HepG2 (cell line): ENCODE data around the gene GMPPA. TPM values are rescaled to one million over a fixed set of nuclear protein-coding genes. Genes with fewer than 3 reads are reported as not detected.

Experiments used
- ATF4 ChIP-seq, 2 experiments: fragments of 450-650 bp in 1 of 2; sonication (generic) in 1 of 2; formaldehyde crosslinking; IDR thresholded peaks; 2 replicates each; pipeline versions ENCODE4 v1.5.0 to v1.8.0; 2020 to 2022; ENCODE audit warnings: mild to moderate bottlenecking in 1 of 2, missing genetic modification reagents in 1 of 2
- CAMTA2 ChIP-seq: sonication (generic); formaldehyde crosslinking; IDR thresholded peaks from 2 replicates; pipeline ENCODE4 v1.4.0; 2020; ENCODE audit warnings: mild to moderate bottlenecking, missing genetic modification reagents, borderline replicate concordance
- CTCF ChIP-seq: sonication (generic); formaldehyde crosslinking; IDR thresholded peaks from 2 replicates; pipeline ENCODE4 v1.5.0; 2020; ENCODE audit warnings: mild to moderate bottlenecking, missing genetic modification reagents, moderate library complexity
- DMAP1 ChIP-seq: IDR thresholded peaks from 2 replicates; pipeline ENCODE4 v1.6.1; 2016
- EED ChIP-seq: sonication (generic); formaldehyde crosslinking; IDR thresholded peaks from 2 replicates; pipeline ENCODE4 v1.5.0; 2020; ENCODE audit warnings: mild to moderate bottlenecking, missing genetic modification reagents
- FLYWCH1 ChIP-seq: sonication (generic); formaldehyde crosslinking; IDR thresholded peaks from 2 replicates; pipeline ENCODE4 v1.8.1; 2023; ENCODE audit warnings: mild to moderate bottlenecking, missing genetic modification reagents
- MED13 ChIP-seq: sonication (generic); formaldehyde crosslinking; IDR thresholded peaks from 2 replicates; pipeline ENCODE4 v1.5.0; 2020; ENCODE audit warnings: missing genetic modification reagents
- NFYB ChIP-seq: sonication (generic); formaldehyde crosslinking; IDR thresholded peaks from 2 replicates; pipeline ENCODE4 v1.4.0; 2020; ENCODE audit warnings: missing genetic modification reagents
- NR3C1 ChIP-seq: sonication (generic); formaldehyde crosslinking; IDR thresholded peaks from 2 replicates; pipeline ENCODE4 v1.4.0; 2020; ENCODE audit warnings: missing genetic modification reagents
- PATZ1 ChIP-seq: sonication (generic); formaldehyde crosslinking; IDR thresholded peaks from 2 replicates; pipeline ENCODE4 v1.4.0; 2020; ENCODE audit warnings: missing genetic modification reagents
- RNF219 ChIP-seq: sonication (generic); formaldehyde crosslinking; IDR thresholded peaks from 2 replicates; pipeline ENCODE4 v1.5.0; 2020; ENCODE audit warnings: mild to moderate bottlenecking, missing genetic modification reagents
- SOX6 ChIP-seq, 2 experiments: fragments of 450-650 bp in 1 of 2; sonication (generic) in 1 of 2; formaldehyde crosslinking in 1 of 2; IDR thresholded peaks; 2 replicates each; pipeline versions ENCODE4 v1.4.0 to v1.6.1; 2017 to 2020; ENCODE audit warnings: antibody characterized with exemption in 1 of 2, mild to moderate bottlenecking in 1 of 2, missing genetic modification reagents in 1 of 2
- SP5 ChIP-seq: IDR thresholded peaks from 2 replicates; pipeline ENCODE4 v1.6.1; 2016; ENCODE audit warnings: low read depth, borderline replicate concordance
- TARDBP ChIP-seq: sonication (generic); formaldehyde crosslinking; IDR thresholded peaks from 2 replicates; pipeline ENCODE4 v1.8.0; 2022; ENCODE audit warnings: mild to moderate bottlenecking, missing genetic modification reagents
- ZBTB49 ChIP-seq: sonication (generic); formaldehyde crosslinking; IDR thresholded peaks from 2 replicates; pipeline ENCODE4 v1.4.0; 2020; ENCODE audit warnings: missing genetic modification reagents, borderline replicate concordance
- ZBTB7A ChIP-seq: sonication (generic); formaldehyde crosslinking; IDR thresholded peaks from 2 replicates; pipeline ENCODE4 v1.8.0; 2022; ENCODE audit warnings: mild to moderate bottlenecking, missing genetic modification reagents
- ZNF260 ChIP-seq: sonication (generic); formaldehyde crosslinking; IDR thresholded peaks from 2 replicates; pipeline ENCODE4 v1.4.0; 2020; ENCODE audit warnings: missing genetic modification reagents, low read depth, mild to moderate bottlenecking, borderline replicate concordance
- ZNF383 ChIP-seq: sonication (generic); formaldehyde crosslinking; IDR thresholded peaks from 2 replicates; pipeline ENCODE4 v1.4.0; 2020; ENCODE audit warnings: missing genetic modification reagents, mild to moderate bottlenecking, borderline replicate concordance
- ZNF607 ChIP-seq: sonication (generic); formaldehyde crosslinking; IDR thresholded peaks from 2 replicates; pipeline ENCODE4 v1.5.1; 2020; ENCODE audit warnings: missing genetic modification reagents, mild to moderate bottlenecking, borderline replicate concordance
- ZNF891 ChIP-seq: sonication (generic); formaldehyde crosslinking; IDR thresholded peaks from 2 replicates; pipeline ENCODE4 v1.5.0; 2020; ENCODE audit warnings: mild to moderate bottlenecking, missing genetic modification reagents
- polyA plus RNA-seq, 8 experiments: library from polyadenylated mRNA; depleted of rRNA in 3 of 8; stranded (reverse) in 7 of 8; unstranded in 1 of 8; fragments of >200 nt; fragmentation: Illumina TruSeq in 4 of 8; extraction: Trizol in 4 of 8; gene quantifications; 2 replicates each; pipeline versions ENCODE4 v1.2.1 to v1.2.3, GENCODE V29; 2011 to 2016; ENCODE audit warnings: low read depth in 4 of 8, missing spikeins in 1 of 8, mixed read lengths in 1 of 8; ENCODE audit not compliant: insufficient read depth in 1 of 8
- total RNA-seq, 5 experiments: library from RNA; depleted of rRNA; stranded (reverse); fragments of >200 nt; fragmentation: Illumina TruSeq; extraction: Trizol; gene quantifications; 2 replicates each; pipeline ENCODE4 v1.2.3, GENCODE V29; 2016; ENCODE audit warnings: low read depth in 1 of 5

The GMPPA gene
- total and polyA plus RNA-seq, 2 of the 13 experiments (the other 11 are each of a cell fraction or from before 2014, with no cell fraction given), result 81.1 to 106 TPM

- TF ChIP-seq RNF219 (CRISPR knock-in tag) (no peak), CAMTA2 (CRISPR knock-in tag) (no peak), ZNF607 (CRISPR knock-in tag) (no peak), MED13 (CRISPR knock-in tag) (no peak), TARDBP (CRISPR knock-in tag) (no peak), CTCF (peak; percentile 36; the same call in 1 of the 2 replicates), FLYWCH1 (CRISPR knock-in tag) (no peak), ZNF891 (CRISPR knock-in tag) (no peak), ZBTB49 (no peak), ATF4 (CRISPR knock-in tag; IDR thresholded peaks at IDR 0.05) (no peak), ZNF383 (CRISPR knock-in tag) (no peak), SOX6 (IDR thresholded peaks at IDR 0.05) (no peak), SOX6 (CRISPR knock-in tag; IDR thresholded peaks at IDR 0.05) (peak; percentile 40; the same call in 1 of the 2 replicates), NFYB (no peak), NR3C1 (CRISPR knock-in tag) (no peak), EED (peak; percentile 56; the same call in 1 of the 2 replicates), PATZ1 (peak; percentile 39; the same call in 1 of the 2 replicates), ZNF260 (CRISPR knock-in tag) (no peak), DMAP1 (CRISPR knock-in tag) (no peak), ZBTB7A (0 out of 2 replicates have a peak, but pooled peaks have one; percentile 23), SP5 (CRISPR knock-in tag) (no peak)
Observed at GRCh38 chr2:219512524-219513216, 14.0 kb downstream of the GMPPA start (continued).
